GM21515 (cell line): ENCODE data around the gene DLL4.
"Not testable (repeated sequence)": the region's sequence is repeated elsewhere in the genome, so short reads cannot be mapped to it uniquely, and the experiment has no call there.

ENCODE experiments used
- ATAC-seq: cut with Tn5 transposase; IDR thresholded peaks from one replicate; pipeline ENCODE4 v1.9.1; 2021; ENCODE audit not compliant: unreplicated experiment

Gene DLL4

DNA sequence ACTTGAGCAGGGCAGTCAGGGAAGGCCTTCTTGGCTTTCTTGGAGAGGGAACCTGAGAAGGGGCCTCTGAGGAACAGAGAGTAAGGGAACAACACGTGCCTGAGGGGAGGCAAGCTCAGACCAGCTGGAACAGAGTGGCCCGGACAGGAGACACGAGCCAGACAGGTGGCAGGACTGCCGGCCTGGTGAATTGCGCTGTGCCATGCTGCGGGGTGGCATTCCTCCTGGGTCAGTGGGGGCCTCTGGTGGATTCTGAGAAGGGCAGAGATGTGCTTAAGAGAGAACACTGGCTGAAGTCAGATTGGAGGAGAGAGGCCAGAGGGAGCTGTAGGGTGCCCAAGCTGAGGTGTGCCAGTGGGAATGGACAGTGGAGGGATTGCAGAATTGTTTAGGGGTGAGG is 29.0 kb downstream of the DLL4 start:
- no peak for ATAC-seq

DNA sequence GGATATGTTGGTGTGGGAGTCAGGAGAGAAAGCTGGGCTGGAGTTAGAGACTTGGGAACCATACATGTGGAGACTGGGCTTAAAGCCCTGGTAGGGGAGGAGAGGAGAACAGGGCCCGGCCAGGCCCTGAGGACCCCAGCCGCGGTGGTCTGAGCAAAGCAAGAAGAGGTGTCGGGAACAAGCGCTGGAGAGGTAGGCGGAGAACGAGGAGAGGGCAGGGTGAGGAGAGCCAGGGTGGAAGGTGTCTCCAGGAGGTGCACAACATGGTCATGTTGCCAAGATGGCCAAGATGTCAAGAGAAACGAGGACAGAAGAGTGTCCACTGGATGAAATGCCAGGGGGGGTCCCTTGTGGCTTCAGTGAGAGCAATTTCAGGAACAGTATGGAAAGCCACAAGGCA is 29.6 kb downstream of the DLL4 start:
- no peak for ATAC-seq

DNA sequence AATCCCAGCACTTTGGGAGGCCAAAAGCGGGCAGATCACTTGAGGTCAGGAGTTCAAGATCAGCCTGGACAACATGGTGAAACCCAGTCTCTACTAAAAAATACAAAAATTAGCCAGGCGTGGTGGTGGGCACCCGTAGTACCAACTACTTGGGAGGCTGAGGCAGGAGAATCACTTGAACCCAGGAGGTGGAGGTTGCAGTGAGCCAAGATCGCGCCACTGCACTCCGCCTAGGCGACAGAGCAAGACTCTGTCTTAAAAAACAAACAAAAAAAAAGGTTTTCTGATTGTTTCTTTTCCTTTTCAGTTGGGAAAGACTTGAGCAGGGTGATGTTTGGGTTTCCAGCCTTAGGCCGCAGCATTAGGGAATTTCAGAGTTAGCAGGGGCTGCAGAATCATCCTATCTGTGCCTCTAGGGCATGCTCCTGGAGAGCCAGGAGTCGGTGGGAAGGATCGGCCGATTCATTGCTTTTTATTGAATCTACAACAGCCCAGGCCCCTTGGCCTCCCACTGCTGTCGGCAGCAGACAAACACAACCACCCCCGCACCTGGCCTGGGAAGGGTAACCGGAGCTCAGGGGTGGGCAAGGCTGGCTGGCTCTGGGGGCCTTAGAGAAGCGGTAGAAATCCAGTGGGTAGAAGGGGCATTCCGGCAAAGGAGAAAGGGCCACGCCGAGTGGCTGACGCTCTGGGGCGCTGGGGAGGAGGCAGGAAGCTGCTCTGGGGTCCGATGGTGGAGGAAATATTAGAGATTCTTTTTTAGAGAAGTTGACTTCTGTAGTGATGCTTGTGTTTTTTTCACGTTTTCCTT is 30.4 kb downstream of the DLL4 start:
- no peak for ATAC-seq

DNA sequence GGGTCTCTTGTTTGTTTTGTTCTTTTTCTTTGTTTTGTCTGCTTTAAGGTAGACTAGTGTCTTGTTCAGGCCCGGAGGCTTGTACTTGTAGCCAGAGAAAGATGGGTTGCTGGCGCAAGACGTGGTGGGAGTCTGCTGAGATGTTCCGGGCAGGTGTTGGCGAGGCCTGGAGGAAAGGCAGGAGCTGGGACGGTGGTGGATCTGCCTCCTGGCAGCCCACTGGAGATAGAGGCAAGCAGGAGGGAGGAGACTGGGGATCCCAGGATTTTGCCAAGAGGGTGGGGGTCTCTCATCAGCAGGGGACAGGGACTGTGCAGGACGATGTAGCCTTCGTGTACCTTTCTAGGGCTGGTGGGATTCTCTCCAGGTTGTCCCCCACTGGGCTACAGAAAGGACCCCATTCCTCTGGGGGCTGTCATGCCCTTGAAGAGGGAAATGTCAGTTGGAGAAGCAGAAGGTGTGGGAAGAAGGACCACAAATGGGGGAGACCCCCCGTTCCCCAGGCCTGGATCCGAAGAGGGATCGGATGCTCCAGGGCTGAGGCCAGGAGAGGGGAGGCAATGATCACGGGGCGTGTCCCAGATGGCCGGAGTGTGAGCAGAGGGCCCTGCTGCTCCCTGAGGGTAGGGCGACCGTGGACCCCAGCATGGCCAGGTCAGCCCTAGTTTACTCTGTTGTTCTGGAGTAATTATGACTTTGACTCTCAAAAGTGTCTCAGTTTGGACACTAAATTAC is 31.2 kb downstream of the DLL4 start:
- no peak for ATAC-seq

DNA sequence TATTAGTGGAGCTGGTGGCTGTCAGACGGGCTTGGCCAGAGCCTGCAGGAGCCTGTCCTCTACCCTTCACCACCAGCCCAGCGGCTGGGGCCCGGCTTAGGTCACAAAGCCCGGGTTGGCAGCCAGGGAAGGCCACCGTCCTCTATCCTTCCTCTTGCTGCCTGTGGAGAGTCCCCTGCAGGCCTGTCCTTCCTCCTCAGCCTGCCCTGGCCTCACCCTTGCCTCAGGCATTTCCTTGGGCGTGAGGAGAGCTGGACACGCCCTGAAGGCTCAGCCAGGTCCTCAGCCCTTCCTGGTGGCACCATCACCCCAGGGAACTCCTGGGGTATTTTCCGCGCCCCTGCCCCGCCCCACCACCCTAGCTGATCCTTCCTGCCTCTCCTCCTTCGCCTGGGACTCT is 31.8 kb downstream of the DLL4 start:
- ATAC-seq = no peak

DNA sequence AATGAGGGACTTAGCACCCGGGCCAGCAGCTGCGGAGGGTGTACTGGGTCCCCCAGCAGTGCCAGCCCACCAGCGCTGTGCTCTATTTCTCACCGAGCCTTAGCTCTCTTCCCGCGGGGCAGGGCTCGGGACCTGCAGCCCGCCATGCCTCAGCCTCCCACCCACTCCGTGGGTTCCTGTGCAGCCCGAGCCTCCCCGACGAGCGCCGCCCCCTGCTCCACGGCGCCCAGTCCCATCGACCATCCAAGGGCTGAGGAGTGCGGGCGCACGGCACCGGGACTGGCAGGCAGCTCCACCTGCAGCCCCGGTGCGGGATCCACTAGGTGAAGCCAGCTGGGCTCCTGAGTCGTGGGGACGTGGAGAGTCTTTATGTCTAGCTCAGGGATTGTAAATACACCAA is 32.6 kb downstream of the DLL4 start:
- ATAC-seq = not testable (repeated sequence)

DNA sequence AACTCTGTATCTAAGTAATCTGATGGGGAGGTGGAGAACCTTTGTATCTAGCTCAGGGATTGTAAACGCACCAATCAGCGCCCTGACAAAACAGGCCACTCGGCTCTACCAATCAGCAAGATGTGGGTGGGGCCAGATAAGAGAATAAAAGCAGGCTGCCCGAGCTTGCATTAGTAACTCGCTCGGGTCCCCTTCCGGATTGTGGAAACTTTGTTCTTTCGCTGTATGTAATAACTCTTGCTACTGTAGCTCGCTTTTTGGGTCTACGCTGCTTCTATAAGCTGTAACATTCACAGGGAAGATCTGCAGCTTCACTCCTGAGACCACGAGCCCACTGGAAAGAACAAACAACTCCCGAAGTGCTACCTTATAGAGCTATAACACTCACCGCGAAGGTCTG is 33.2 kb downstream of the DLL4 start:
- ATAC-seq = not testable (repeated sequence)

DNA sequence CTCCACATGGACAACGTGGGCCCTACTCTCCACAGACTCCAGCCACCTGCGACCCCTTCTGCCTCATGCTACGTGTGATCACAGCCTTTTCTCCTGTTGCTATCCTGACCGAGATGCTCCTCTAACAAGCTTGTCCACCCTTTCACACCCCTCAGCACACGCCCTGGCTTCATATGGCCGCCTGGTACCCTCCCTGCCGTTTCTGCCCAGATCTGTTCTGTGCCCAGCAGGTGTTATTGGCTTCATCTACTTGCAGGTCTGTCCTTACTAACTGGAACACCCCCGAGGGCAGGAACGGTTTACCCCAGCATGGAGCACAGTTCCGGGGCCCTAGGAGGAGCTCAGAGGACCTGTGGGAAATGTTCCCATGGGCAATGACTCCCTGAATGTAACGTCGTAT is 34.1 kb downstream of the DLL4 start:
- ATAC-seq = no peak

DNA sequence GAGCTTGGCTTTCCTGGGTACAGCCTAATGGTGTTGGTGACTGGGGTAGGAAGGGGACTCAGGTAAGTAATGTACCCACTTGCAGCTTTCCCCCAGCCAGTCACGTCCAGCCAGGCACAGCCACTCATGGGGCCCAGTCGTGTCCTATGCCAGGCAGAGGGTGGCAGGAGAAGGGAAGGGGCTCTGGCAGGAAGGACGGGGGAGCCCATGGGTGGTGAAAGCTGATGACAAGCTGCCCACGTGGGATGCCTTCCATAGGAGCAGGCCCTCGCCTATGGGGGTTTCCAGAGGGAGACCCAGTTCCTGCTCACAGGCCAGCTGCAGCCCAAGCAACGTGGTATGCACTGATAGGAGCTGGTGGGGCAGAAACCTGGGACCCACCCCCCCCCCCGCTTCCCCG is 34.9 kb downstream of the DLL4 start:
- ATAC-seq = no peak

DNA sequence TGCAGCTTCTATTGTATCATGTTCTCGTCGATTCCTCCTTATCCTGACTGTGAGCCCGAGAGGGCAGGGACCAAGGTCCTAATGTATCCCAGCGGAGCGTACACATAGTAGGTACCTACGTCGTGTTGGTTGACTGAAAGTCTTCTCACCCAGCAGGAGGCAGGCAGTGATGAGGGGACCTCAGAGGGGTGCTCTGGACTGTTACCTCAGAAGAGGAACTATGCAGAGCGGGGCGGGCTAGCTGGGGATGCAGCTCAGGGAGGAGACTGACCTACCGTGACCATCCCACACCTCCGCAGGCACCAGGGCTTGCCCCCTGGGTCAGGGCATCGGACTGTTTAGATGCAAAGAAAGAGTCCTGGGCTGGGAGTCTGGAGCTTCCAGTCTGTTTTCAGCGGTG is 35.5 kb downstream of the DLL4 start:
- no peak for ATAC-seq

DNA sequence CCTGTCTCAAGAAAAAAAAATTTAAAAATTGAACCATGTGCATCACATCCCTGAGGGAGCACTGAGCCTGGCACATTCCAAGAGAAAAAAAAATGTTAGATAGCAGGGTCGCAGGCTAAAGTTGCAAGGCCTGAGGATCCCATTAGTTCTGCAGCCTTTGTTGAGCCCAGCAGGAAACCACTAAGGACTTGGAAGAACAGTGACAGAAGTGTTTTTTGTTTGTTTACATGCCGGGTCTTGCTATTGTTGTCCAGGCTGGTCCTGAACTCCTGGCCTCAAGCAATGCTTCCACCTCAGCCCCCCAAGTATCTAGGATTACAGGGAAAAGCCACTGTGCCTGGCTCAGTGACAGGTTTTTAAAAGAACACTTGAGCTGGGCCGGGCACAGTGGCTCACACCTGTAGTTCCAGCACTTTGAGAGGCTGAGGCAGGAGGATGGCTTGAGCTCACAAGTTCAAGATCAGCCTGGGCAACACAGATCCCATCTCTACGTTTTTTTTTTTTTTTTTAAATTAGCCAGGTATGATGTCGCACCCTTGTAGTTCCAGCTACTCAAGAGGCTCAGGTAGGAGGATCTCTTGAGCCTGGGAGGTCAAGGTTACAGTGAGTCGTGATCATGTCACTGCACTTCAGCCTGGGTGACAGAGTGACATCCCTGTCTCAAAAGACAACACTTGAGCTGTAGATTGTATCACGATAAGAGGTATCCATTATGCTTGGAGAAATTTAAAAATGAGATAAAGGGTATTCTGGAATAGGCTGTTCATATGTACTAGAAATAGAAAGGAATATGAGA is 39.3 kb downstream of the DLL4 start:
- ATAC-seq = no peak

DNA sequence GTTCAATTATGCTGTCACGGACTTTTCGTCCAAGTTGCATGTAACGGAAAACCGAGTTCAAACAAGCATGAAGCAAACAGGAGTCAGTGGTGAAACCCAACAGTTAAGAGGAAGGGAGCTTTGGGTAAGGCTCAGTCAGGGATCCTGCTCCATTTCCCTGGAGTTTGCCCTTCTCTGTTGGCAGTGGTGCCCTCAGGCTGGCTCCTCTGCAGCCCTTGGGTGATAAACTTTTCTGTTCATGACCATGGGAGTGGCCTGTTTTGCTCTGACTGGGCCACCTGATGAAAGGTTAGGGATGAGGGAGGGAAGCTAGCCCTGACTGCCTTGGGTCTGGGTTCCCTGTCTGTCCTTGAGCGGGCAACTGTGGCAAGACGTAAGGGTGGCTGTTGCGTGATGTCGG is 40.2 kb downstream of the DLL4 start:
- ATAC-seq = no peak

DNA sequence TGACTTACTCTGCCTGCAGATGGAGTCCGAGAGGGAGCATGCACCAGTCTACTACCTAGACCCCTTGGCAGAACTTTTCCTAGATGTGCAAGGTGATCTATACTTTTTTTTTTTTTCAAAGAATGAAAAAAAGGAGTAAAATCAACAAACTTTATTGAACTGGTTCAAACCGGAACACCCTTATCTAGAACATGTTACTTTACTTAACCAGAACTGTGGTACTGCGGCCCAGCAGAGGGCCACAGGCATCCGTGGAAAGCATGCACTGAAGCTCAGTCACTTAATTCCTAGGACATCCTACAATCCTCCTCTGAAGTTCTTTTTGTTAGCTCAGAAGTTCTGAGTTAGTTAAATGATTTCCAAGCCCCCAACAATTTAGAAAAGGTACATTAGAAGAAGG is 45.7 kb downstream of the DLL4 start:
- ATAC-seq = no peak

DNA sequence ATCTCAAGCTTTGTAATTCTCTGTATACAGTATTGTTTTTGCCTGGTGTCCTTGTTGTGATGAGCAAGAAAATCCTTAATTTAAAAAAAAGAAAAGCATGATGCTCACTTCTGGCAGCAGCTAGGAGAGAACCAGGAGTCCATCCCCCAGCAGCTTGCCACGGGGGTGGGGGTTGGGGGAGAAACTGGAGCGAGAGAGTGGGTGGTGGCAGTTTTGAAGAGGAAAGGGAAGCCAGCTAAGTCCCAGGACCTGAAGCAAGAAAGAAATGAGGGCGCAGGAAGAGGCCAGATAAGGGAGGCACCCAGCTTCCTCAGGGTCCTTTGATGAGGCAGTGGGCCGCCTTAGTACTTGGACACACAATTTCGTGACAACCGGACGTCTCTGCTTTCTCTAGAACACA is 47.7 kb downstream of the DLL4 start:
- no peak for ATAC-seq

DNA sequence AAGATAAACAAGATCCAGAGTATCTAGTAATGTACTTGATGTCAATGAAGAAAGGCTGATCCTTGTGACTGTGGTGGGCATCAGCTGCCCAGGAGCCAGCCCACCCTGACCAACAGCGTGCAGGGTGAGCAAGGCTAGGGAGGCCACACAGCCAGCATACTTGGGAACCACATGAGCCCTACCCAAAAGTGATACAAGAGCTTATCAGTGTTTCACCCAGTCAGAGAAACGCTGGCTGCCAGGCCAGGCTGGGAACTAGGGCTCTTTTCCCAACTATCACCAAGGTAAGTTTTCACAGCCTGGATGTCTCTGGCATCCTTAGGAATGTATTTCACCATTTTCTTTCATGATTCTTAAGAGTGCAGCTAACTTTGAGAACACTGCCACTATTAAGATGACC is 49.0 kb downstream of the DLL4 start:
- ATAC-seq = no peak

DNA sequence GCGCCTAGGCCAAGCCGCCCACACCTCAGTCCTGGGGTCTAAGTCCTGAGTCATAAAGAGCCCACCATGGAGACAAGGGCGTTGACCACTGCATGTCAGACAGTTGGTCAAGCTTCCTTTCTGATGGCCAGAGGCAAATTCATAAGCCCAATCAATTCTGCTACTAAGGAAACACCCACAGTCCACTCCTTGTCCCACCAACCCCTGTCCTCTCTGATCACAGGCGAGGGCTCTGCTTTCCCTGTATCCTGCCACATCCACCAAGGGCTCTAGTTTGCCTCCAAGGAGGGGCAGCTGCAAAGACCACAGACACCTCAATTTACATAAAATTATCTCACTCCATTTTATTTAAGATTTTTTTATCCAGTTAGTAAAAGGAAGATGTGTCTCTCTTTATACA is 49.4 kb downstream of the DLL4 start:
- no peak for ATAC-seq

DNA sequence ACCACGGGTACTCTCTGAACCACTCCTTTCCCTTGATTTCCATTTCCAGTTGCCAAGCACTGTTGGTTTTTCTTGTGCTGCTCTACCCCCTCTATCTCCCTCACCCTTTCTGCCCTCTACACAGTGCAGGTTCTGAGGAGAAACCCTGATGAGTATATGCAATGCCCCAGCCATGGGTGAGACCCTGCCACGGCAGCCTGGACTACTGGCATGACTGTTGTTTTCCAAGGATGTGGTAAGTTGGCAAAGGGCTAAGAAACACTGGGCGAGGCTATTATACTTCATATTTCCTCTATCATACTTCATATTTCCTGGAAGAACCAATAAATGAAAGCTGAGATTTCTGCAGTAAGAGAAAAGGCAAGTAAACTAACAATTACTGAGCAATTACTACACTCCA is 52.0 kb downstream of the DLL4 start:
- no peak for ATAC-seq

DNA sequence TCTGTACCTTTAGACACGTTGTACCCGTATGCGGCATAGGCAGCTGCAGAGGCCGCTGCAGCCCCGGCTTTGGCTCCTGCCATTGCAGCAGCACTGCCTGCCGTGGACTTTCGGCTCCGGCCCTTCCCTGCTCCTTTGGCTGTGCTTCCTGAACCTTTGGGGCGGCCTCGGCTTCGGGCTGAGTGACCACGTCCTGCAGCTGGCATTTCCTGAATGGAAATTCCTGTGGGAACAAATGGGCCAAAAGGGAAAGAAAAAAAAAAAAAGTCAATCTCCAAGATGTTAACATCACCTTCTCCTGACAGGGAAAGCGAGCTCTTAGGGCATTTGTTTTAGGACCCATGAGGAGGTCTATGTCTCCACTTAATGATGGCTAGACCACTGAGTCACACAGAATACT is 53.7 kb downstream of the DLL4 start:
- ATAC-seq = no peak

DNA sequence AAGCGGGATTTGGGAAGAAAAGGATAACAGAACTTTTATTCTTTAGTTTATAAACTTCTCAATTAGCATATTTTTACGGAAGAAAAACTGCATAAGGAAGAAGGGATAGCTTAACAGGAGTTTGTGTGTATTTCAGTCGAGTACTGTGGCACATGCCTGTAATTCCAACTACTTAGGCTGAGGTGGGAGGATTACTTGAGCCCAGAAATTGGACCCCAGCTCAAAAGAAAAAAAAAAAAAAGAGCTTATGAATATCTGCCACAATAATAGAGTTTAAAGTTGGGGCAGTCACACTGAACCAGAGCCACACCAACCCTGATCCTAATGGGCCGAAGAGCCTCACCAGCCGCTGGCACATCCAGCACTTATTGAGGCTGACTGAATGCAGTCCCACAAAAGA is 55.3 kb downstream of the DLL4 start:
- no peak for ATAC-seq

DNA sequence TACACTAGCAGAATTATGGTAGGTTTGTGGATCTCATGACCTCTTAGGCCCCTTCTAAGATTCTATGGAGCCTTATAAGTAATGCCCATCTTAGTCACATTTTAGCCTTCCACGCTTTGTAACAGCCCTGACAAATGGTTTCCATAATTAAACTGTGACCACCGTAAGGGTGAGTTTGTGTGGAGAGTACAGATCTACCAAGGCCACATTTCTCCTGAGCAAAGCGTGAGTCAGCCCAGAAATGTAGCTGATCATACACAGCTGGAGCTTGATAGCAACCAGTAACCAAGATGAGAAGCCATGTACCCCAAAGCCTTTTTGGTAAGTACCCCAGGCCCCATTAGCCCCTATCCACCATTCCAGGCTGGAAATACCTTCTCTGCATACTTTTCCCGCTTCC is 55.8 kb downstream of the DLL4 start:
- no peak for ATAC-seq

DNA sequence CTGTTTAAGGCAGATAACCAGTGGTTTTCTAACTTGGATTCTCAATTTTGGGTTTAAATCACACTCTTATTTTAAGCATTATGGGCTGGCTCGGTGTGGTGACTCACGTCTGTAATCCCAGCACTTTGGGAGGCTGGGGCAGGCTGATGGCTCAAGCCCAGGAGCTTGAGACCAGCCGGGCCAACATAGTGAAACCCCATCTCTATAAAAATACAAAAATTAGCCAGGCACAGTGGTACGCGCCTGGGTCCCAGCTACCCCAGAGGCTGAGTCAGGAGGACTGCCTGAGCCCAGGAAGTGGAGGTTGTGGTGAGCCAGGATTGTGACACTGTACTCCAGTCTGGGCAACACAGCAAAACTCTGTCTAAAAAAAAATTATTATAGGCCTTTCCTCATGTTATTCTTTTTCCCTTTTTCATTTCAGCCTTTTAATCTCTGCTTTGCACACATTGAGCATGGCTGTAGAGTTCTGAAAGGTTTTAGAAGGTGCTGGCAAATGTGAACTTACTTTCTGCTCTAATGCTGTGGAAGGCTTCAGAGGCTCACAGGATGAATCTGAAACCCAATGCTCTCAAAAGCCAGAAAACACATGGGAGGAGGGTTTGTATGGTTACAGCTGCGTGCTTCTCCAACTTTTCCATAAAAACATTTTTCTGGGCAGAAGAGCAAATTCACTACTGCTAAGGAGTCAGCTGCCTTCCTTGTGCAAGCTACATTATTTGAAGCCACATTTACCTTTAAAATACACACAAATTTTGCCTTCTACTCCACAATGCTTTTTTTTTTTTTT is 56.6 kb downstream of the DLL4 start:
- no peak for ATAC-seq
